Tibial nerve (tissue), 4 donors: ENCODE data around the gene MUC5B. TPM values are rescaled to one million over a fixed set of nuclear protein-coding genes. Genes with fewer than 3 reads are reported as not detected.

Source experiments
- DNase-seq, 2 donors: peaks; one replicate each; pipeline ENCODE4 v3.0.0-alpha.2; 2019; ENCODE audit warnings: low spot score in 2 of 2
- H3K27ac ChIP-seq, 4 donors: fragments of 200-600 bp; sonication (generic) in 3 of 4; one replicate each; pipeline ENCODE4 v1.5.1; 2017 to 2019; ENCODE audit warnings: mild to moderate bottlenecking in 1 of 4
- H3K27me3 ChIP-seq, 2 donors: fragments of 200-600 bp; sonication (generic) in 1 of 2; one replicate each; pipeline versions ENCODE4 v1.5.1 to v1.6.0; 2017 to 2019
- H3K36me3 ChIP-seq, 3 donors: fragments of 200-600 bp; sonication (generic); one replicate each; pipeline ENCODE4 v1.5.1; 2018 to 2019
- H3K4me1 ChIP-seq, 4 donors: fragments of 200-600 bp; sonication (generic) in 3 of 4; one replicate each; pipeline ENCODE4 v1.5.1; 2017 to 2019
- H3K4me3 ChIP-seq, 4 donors: fragments of 200-600 bp; sonication (generic) in 3 of 4; one replicate each; pipeline ENCODE4 v1.5.1; 2017 to 2019; ENCODE audit warnings: mild to moderate bottlenecking in 1 of 4, moderate library complexity in 1 of 4
- H3K9me3 ChIP-seq, 4 donors: fragments of 200-600 bp; sonication (generic) in 3 of 4; one replicate each; pipeline ENCODE4 v1.5.1; 2017 to 2019
- CTCF ChIP-seq, 5 experiments: fragments of 200-600 bp in 3 of 5; fragments of 450-650 bp in 2 of 5; sonication (generic) in 3 of 5; IDR thresholded peaks; one replicate each; pipeline ENCODE4 v1.5.1; 2016 to 2019; ENCODE audit warnings: antibody characterized with exemption in 5 of 5, mild to moderate bottlenecking in 3 of 5, moderate library complexity in 2 of 5
- EP300 ChIP-seq, 2 donors: sonication (generic); formaldehyde crosslinking; IDR thresholded peaks; one replicate each; pipeline ENCODE4 v1.6.1; 2017; ENCODE audit warnings: antibody characterized with exemption in 2 of 2, mild to moderate bottlenecking in 1 of 2
- POLR2A ChIP-seq, 2 donors: fragments of 450-650 bp; IDR thresholded peaks; one replicate each; pipeline ENCODE4 v1.6.1; 2017; ENCODE audit warnings: antibody characterized with exemption in 2 of 2, mild to moderate bottlenecking in 2 of 2, moderate library complexity in 2 of 2
- WGBS, 2 donors: methylation state at CpG; one replicate each; pipeline ENCODE4 v1.1.5; 2018; 5-methylcytosine and 5-hydroxymethylcytosine counted together
- total RNA-seq, 4 donors: library from RNA; depleted of rRNA; stranded (reverse); fragments of >200 nt; gene quantifications; one replicate each; pipeline ENCODE4 v1.1.0, GENCODE V29; 2016

MUC5B gene
- total RNA-seq, 4 donors from 2014 or later = under 0.01 to 0.22 TPM; not detected in 2

GRCh38 chr11:1217151-1217550 lies 5.7 kb upstream of the MUC5B start:
- no peak for DNase-seq
- H3K36me3 ChIP-seq = no peaks in the 10 kb centered on the region
- peaks cover 0 to 32% of the 10 kb centered on the region in 2 donors for H3K27me3 ChIP-seq
- H3K4me1 ChIP-seq = no peaks in the 10 kb centered on the region
- H3K4me3 ChIP-seq = no peak overlapping the region
- no peak for TF ChIP-seq EP300 (IDR thresholded peaks at IDR 0.05)
- no peak for TF ChIP-seq CTCF (IDR thresholded peaks at IDR 0.05)
- TF ChIP-seq POLR2A (IDR thresholded peaks at IDR 0.05) = no peak
- no peak overlapping the region for H3K27ac ChIP-seq
- H3K9me3 ChIP-seq = peaks cover 0 to 24% (median 0%) of the 10 kb centered on the region in 4 donors
- 91% methylated on average over 17 of the region's 17 CpGs for WGBS, 2 donors

- no peak overlapping the region for H3K4me3 ChIP-seq
- H3K9me3 ChIP-seq = peaks cover 0 to 12% (median 0%) of the 10 kb centered on the region in 4 donors
- peaks cover 0 to 43% of the 10 kb centered on the region in 2 donors for H3K27me3 ChIP-seq
- TF ChIP-seq EP300 (IDR thresholded peaks at IDR 0.05) (no peak), POLR2A (IDR thresholded peaks at IDR 0.05) (no peak), CTCF (IDR thresholded peaks at IDR 0.05) (no peak)
- WGBS, 2 donors = 67 to 68% methylated on average over 13 to 15 of the region's 15 CpGs
- no peak for DNase-seq
- no peaks in the 10 kb centered on the region for H3K36me3 ChIP-seq
- H3K27ac ChIP-seq = no peak overlapping the region
- H3K4me1 ChIP-seq = peaks cover 0 to 3% (median 0%) of the 10 kb centered on the region in 4 donors
These were observed 4.5 kb upstream of the MUC5B start for GRCh38 chr11:1218256-1218787.

- Histone ChIP-seq H3K9me3 (peaks cover 0 to 9% (median 0%) of the 10 kb centered on the region in 4 donors), H3K27me3 (peaks cover 0 to 48% of the 10 kb centered on the region in 2 donors), H3K4me1 (peaks cover 0 to 9% (median 0%) of the 10 kb centered on the region in 4 donors), H3K27ac (no peak overlapping the region), H3K4me3 (no peak overlapping the region), H3K36me3 (no peaks in the 10 kb centered on the region)
- no peak for DNase-seq
- WGBS, 2 donors = 73 to 84% methylated on average over 5 to 12 of the region's 16 CpGs
- TF ChIP-seq CTCF (IDR thresholded peaks at IDR 0.05) = no peak
- no peak for TF ChIP-seq EP300 (IDR thresholded peaks at IDR 0.05)
- no peak for TF ChIP-seq POLR2A (IDR thresholded peaks at IDR 0.05)
These were observed 3.9 kb upstream of the MUC5B start for GRCh38 chr11:1218788-1219445.

- H3K27ac ChIP-seq = no peak overlapping the region
- TF ChIP-seq CTCF (IDR thresholded peaks at IDR 0.05) (no peak), EP300 (IDR thresholded peaks at IDR 0.05) (no peak), POLR2A (IDR thresholded peaks at IDR 0.05) (no peak)
- H3K4me1 ChIP-seq = peaks cover 0 to 14% (median 0%) of the 10 kb centered on the region in 4 donors
- H3K36me3 ChIP-seq = no peaks in the 10 kb centered on the region
- H3K9me3 ChIP-seq = peaks cover 0 to 6% (median 0%) of the 10 kb centered on the region in 4 donors
- WGBS, 2 donors = 59 to 61% methylated on average over 6 to 7 of the region's 10 CpGs
- no peak for DNase-seq
- peaks cover 0 to 48% of the 10 kb centered on the region in 2 donors for H3K27me3 ChIP-seq
- H3K4me3 ChIP-seq = no peak overlapping the region
These were observed 3.4 kb upstream of the MUC5B start for GRCh38 chr11:1219446-1219833.
